Measurements from ENCODE around the gene SH3BP1. TPM values are rescaled to one million over a fixed set of nuclear protein-coding genes. Genes with fewer than 3 reads are reported as not detected.

SH3BP1 gene
- total and polyA plus RNA-seq, 2 of the 13 experiments (the other 11 are each of a cell fraction or from before 2014, with no cell fraction given): 8.4 to 18.5 TPM

DNA sequence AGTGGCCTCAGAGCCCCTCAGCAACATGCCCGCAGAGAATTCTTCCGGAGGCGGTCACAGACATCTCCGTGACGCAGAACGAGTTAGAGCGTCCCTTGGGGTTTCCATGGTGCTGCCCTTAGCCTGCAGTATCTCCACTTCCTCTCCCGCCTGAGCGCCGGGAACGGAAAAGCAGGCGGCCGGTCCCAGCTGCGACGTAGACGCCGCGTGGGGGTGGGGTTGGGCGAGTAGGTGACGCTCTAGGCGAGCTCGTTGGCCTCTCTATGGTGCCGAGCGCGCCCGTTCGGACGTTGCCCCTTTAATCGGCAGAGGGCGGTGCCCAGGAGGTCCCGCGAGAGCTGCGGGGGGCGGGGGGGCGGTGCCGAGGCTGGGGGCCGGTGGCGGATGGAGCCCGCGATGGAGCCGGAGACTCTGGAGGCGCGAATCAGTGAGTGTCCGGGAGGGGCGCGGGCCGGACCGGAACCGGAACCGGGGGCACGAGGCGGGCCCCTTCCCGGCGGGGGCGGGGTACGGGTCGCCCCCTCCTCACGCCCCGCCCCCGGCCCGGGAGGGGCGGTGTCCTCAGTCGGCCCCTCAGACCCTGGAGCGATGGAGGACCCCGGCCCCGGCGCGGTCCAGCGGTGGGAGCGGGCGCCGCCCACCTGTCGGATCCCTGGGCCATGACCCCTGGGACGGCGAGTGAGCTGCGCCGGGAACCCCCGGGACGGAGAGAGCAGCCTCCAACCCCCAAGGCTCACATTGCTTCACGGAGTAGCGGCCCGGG, 30.8 kb upstream of the SH3BP1 start, which contains the start of gene GGA1 (continued):
- TF ChIP-seq, protein P1, sequence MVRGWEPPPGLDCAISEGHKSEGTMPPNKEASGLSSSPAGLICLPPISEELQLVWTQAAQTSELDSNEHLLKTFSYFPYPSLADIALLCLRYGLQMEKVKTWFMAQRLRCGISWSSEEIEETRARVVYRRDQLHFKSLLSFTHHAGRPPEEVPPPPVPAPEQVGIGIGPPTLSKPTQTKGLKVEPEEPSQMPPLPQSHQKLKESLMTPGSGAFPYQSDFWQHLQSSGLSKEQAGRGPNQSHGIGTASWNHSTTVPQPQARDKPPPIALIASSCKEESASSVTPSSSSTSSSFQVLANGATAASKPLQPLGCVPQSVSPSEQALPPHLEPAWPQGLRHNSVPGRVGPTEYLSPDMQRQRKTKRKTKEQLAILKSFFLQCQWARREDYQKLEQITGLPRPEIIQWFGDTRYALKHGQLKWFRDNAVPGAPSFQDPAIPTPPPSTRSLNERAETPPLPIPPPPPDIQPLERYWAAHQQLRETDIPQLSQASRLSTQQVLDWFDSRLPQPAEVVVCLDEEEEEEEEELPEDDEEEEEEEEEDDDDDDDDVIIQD (CRISPR knock-in tag; IDR thresholded peaks at IDR 0.05; ENCODE audit: low read depth): 0 out of 2 replicates have a peak, but pooled peaks have one; percentile 21
- peak; percentile 94 for TF ChIP-seq DMAP1 (CRISPR knock-in tag; IDR thresholded peaks at IDR 0.05)
- TF ChIP-seq KMT2B (CRISPR knock-in tag; IDR thresholded peaks at IDR 0.05): peak; percentile 80; the same call in 1 of the 2 replicates
- TF ChIP-seq CREB1 (IDR thresholded peaks at IDR 0.05): peak; percentile 90
- TF ChIP-seq CREB1 (CRISPR knock-in tag; IDR thresholded peaks at IDR 0.05): peak; percentile 90
- TF ChIP-seq HNF4A (CRISPR knock-in tag; IDR thresholded peaks at IDR 0.05): no peak; the same call in 1 of the 2 replicates
- TF ChIP-seq, protein P2, sequence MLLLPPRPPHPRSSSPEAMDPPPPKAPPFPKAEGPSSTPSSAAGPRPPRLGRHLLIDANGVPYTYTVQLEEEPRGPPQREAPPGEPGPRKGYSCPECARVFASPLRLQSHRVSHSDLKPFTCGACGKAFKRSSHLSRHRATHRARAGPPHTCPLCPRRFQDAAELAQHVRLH (CRISPR knock-in tag; IDR thresholded peaks at IDR 0.05; ENCODE audit: borderline replicate concordance, low read depth): peak; percentile 83; the same call in 1 of the 2 replicates
- TF ChIP-seq ZNF776 (CRISPR knock-in tag; IDR thresholded peaks at IDR 0.05): peak; percentile 52; the same call in 1 of the 2 replicates
- TF ChIP-seq, protein P3, sequence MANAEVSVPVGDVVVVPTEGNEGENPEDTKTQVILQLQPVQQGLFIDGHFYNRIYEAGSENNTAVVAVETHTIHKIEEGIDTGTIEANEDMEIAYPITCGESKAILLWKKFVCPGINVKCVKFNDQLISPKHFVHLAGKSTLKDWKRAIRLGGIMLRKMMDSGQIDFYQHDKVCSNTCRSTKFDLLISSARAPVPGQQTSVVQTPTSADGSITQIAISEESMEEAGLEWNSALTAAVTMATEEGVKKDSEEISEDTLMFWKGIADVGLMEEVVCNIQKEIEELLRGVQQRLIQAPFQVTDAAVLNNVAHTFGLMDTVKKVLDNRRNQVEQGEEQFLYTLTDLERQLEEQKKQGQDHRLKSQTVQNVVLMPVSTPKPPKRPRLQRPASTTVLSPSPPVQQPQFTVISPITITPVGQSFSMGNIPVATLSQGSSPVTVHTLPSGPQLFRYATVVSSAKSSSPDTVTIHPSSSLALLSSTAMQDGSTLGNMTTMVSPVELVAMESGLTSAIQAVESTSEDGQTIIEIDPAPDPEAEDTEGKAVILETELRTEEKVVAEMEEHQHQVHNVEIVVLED (CRISPR knock-in tag; IDR thresholded peaks at IDR 0.05; ENCODE audit: borderline replicate concordance): peak; percentile 93
- TF ChIP-seq, protein P4, sequence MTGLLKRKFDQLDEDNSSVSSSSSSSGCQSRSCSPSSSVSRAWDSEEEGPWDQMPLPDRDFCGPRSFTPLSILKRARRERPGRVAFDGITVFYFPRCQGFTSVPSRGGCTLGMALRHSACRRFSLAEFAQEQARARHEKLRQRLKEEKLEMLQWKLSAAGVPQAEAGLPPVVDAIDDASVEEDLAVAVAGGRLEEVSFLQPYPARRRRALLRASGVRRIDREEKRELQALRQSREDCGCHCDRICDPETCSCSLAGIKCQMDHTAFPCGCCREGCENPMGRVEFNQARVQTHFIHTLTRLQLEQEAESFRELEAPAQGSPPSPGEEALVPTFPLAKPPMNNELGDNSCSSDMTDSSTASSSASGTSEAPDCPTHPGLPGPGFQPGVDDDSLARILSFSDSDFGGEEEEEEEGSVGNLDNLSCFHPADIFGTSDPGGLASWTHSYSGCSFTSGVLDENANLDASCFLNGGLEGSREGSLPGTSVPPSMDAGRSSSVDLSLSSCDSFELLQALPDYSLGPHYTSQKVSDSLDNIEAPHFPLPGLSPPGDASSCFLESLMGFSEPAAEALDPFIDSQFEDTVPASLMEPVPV (CRISPR knock-in tag; IDR thresholded peaks at IDR 0.05): peak; percentile 61; the same call in 1 of the 2 replicates
- TF ChIP-seq, protein P5, sequence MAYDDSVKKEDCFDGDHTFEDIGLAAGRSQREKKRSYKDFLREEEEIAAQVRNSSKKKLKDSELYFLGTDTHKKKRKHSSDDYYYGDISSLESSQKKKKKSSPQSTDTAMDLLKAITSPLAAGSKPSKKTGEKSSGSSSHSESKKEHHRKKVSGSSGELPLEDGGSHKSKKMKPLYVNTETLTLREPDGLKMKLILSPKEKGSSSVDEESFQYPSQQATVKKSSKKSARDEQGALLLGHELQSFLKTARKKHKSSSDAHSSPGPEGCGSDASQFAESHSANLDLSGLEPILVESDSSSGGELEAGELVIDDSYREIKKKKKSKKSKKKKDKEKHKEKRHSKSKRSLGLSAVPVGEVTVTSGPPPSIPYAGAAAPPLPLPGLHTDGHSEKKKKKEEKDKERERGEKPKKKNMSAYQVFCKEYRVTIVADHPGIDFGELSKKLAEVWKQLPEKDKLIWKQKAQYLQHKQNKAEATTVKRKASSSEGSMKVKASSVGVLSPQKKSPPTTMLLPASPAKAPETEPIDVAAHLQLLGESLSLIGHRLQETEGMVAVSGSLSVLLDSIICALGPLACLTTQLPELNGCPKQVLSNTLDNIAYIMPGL (CRISPR knock-in tag; IDR thresholded peaks at IDR 0.05; ENCODE audit: borderline replicate concordance in 1 of 2, low read depth in 1 of 2): peak; percentile 7 to 81; a peak in 2 of 4 replicates
- no peak for TF ChIP-seq HDAC6 (IDR thresholded peaks at IDR 0.05; ENCODE audit: low read depth, low read length)
- TF ChIP-seq, protein P6, sequence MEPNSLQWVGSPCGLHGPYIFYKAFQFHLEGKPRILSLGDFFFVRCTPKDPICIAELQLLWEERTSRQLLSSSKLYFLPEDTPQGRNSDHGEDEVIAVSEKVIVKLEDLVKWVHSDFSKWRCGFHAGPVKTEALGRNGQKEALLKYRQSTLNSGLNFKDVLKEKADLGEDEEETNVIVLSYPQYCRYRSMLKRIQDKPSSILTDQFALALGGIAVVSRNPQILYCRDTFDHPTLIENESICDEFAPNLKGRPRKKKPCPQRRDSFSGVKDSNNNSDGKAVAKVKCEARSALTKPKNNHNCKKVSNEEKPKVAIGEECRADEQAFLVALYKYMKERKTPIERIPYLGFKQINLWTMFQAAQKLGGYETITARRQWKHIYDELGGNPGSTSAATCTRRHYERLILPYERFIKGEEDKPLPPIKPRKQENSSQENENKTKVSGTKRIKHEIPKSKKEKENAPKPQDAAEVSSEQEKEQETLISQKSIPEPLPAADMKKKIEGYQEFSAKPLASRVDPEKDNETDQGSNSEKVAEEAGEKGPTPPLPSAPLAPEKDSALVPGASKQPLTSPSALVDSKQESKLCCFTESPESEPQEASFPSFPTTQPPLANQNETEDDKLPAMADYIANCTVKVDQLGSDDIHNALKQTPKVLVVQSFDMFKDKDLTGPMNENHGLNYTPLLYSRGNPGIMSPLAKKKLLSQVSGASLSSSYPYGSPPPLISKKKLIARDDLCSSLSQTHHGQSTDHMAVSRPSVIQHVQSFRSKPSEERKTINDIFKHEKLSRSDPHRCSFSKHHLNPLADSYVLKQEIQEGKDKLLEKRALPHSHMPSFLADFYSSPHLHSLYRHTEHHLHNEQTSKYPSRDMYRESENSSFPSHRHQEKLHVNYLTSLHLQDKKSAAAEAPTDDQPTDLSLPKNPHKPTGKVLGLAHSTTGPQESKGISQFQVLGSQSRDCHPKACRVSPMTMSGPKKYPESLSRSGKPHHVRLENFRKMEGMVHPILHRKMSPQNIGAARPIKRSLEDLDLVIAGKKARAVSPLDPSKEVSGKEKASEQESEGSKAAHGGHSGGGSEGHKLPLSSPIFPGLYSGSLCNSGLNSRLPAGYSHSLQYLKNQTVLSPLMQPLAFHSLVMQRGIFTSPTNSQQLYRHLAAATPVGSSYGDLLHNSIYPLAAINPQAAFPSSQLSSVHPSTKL (CRISPR knock-in tag; IDR thresholded peaks at IDR 0.05): peak; percentile 48
- peak; percentile 69; the same call in 1 of the 2 replicates for TF ChIP-seq BORCS8-MEF2B (CRISPR knock-in tag; IDR thresholded peaks at IDR 0.05)
- peak; percentile 46 for TF ChIP-seq PHF5A (CRISPR knock-in tag; IDR thresholded peaks at IDR 0.05; ENCODE audit: low read depth, unreplicated experiment)
- no peak for TF ChIP-seq BRCA1 (CRISPR knock-in tag; IDR thresholded peaks at IDR 0.05)

Measured in HepG2 (cell line).